Loucy (cell line): ENCODE measurements around the gene TGM5.

Experiments
- H2AFZ ChIP-seq: fragments of 200-600 bp; sonication (generic); 2 replicates; pipeline ENCODE4 v1.6.0; 2016; ENCODE audit warnings: antibody characterized with exemption, mild to moderate bottlenecking, low read length, moderate library complexity
- H3F3A ChIP-seq: fragments of 200-600 bp; 2 replicates; pipeline ENCODE4 v1.6.0; 2016; ENCODE audit warnings: antibody characterized with exemption, low read depth, mild to moderate bottlenecking
- H3K27me3 ChIP-seq: fragments of 200-600 bp; sonication (generic); 2 replicates; pipeline ENCODE4 v1.6.1; 2014; ENCODE audit warnings: low read length, mild to moderate bottlenecking; ENCODE audit not compliant: insufficient read depth, poor library complexity, severe bottlenecking
- H3K36me3 ChIP-seq: fragments of 200-600 bp; sonication (generic); 2 replicates; pipeline ENCODE4 v1.6.1; 2016; ENCODE audit warnings: low read length; ENCODE audit not compliant: insufficient read depth
- H3K4me1 ChIP-seq: fragments of 200-600 bp; sonication (generic); 2 replicates; pipeline ENCODE4 v1.5.1; 2014; ENCODE audit warnings: low read length, mild to moderate bottlenecking; ENCODE audit not compliant: insufficient read depth, poor library complexity, severe bottlenecking
- H3K4me2 ChIP-seq: fragments of 200-600 bp; sonication (generic); 2 replicates; pipeline ENCODE4 v1.6.0; 2014; ENCODE audit warnings: antibody characterized with exemption, low read length, low read depth, mild to moderate bottlenecking; ENCODE audit not compliant: poor library complexity, severe bottlenecking
- H3K4me3 ChIP-seq: fragments of 200-600 bp; sonication (generic); 2 replicates; pipeline ENCODE4 v1.5.1; 2014; ENCODE audit warnings: low read length, mild to moderate bottlenecking, mixed read lengths; ENCODE audit not compliant: poor library complexity, severe bottlenecking
- H3K79me2 ChIP-seq: fragments of 200-600 bp; sonication (generic); 2 replicates; pipeline ENCODE4 v1.6.1; 2014; ENCODE audit warnings: low read length; ENCODE audit not compliant: insufficient read depth
- H3K9ac ChIP-seq: fragments of 200-600 bp; sonication (generic); 2 replicates; pipeline ENCODE4 v1.6.0; 2014; ENCODE audit warnings: mild to moderate bottlenecking, low read depth, low read length, moderate library complexity; ENCODE audit not compliant: poor library complexity, severe bottlenecking
- H3K9me2 ChIP-seq: fragments of 200-600 bp; sonication (generic); replicated peaks from 2 replicates; pipeline ENCODE4 v1.6.1; 2016; ENCODE audit warnings: low read depth, low read length, mixed read lengths
- H3K9me3 ChIP-seq: fragments of 200-600 bp; sonication (generic); 2 replicates; pipeline ENCODE4 v1.6.1; 2014; ENCODE audit warnings: mild to moderate bottlenecking, antibody characterized with exemption, low read length, low read depth; ENCODE audit not compliant: insufficient read depth
- H4K20me1 ChIP-seq: fragments of 200-600 bp; sonication (generic); 2 replicates; pipeline ENCODE4 v1.6.0; 2014; ENCODE audit warnings: antibody characterized with exemption, low read length, mild to moderate bottlenecking; ENCODE audit not compliant: insufficient read depth, poor library complexity, severe bottlenecking
- EZH2phosphoT487 ChIP-seq: fragments of 200-600 bp; IDR thresholded peaks from 2 replicates; pipeline ENCODE4 v1.6.1; 2018; ENCODE audit warnings: antibody characterized with exemption, mild to moderate bottlenecking, moderate library complexity, borderline replicate concordance
- TF ChIP-seq, protein P1 (sequence below): fragments of 200-600 bp; sonication (generic); conservative IDR thresholded peaks from 2 replicates; pipeline ENCODE4 v1.5.1; 2014; ENCODE audit warnings: mild to moderate bottlenecking, antibody characterized with exemption, low read length

The TGM5 gene

DNA sequence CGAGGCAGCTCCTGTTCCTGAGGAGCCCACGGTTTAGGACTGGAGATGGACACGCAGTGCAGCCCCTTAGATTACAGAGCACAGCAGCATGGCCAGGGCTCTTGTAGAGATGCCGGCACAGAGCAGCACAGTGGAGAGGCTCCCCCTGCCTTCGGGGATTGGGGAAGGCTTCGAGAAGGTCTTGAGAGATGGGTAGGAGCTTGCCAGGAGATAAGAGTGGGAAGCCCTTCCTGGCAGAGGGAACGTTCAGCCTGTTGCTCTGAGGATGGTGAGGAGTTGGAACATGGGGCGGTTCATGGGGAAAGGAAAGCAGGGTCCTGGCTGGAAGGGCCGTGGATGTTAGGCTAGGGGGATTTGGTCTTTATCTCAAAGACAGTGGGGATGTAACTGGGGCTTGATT, 55.9 kb downstream of the TGM5 start:
- Histone ChIP-seq H3K79me2 (no peaks in the 10 kb centered on the region), H3K4me3 (no peak overlapping the region), H3K4me2 (no peak overlapping the region), H3K36me3 (no peaks in the 10 kb centered on the region), H3K9me2 (no peaks in the 10 kb centered on the region), H3K9ac (no peak overlapping the region), H3K9me3 (no peaks in the 10 kb centered on the region), H2AFZ (no peak overlapping the region), H4K20me1 (no peaks in the 10 kb centered on the region), H3F3A (no peaks in the 10 kb centered on the region), H3K4me1 (no peaks in the 10 kb centered on the region), H3K27me3 (no peaks in the 10 kb centered on the region)
- no peak for TF ChIP-seq EZH2phosphoT487
- TF ChIP-seq, protein P1, sequence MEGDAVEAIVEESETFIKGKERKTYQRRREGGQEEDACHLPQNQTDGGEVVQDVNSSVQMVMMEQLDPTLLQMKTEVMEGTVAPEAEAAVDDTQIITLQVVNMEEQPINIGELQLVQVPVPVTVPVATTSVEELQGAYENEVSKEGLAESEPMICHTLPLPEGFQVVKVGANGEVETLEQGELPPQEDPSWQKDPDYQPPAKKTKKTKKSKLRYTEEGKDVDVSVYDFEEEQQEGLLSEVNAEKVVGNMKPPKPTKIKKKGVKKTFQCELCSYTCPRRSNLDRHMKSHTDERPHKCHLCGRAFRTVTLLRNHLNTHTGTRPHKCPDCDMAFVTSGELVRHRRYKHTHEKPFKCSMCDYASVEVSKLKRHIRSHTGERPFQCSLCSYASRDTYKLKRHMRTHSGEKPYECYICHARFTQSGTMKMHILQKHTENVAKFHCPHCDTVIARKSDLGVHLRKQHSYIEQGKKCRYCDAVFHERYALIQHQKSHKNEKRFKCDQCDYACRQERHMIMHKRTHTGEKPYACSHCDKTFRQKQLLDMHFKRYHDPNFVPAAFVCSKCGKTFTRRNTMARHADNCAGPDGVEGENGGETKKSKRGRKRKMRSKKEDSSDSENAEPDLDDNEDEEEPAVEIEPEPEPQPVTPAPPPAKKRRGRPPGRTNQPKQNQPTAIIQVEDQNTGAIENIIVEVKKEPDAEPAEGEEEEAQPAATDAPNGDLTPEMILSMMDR, result no peak

DNA sequence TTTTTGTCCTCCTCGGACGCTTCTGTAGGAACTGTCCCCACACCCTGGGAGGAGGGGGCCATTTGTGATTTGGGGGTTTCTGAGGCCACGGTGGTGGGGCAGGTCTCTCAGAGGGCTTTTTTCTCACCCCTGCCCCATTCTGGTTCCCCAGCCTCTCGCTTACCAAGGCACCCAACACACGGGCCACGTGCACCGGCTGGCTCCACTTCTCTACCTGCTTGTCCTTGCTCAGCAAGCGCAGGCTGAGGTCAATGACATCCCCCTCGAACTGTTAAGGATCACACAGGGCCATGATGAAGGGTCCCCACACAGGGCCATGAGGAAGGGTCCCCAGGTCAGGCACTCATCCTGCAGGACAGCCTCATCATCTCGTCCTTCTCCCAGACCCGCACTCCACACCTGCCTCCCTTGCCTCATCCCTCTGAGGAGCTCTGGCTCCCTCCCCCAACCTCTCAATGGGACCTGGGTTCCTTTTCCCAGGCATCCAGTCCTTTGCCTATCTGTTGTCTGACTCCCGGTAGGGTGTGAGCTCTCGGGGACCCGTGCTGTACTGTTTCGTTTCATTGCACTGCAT, 56.5 kb downstream of the TGM5 start:
- Histone ChIP-seq H3K27me3 (no peaks in the 10 kb centered on the region), H3K4me1 (no peaks in the 10 kb centered on the region), H3K4me2 (no peak overlapping the region), H3K9ac (no peak overlapping the region), H3K36me3 (no peaks in the 10 kb centered on the region), H3K79me2 (no peaks in the 10 kb centered on the region), H4K20me1 (no peaks in the 10 kb centered on the region), H3K9me2 (no peaks in the 10 kb centered on the region), H3K4me3 (no peak overlapping the region), H3F3A (no peaks in the 10 kb centered on the region), H2AFZ (no peak overlapping the region), H3K9me3 (no peaks in the 10 kb centered on the region)
- TF ChIP-seq EZH2phosphoT487, result no peak
- TF ChIP-seq, protein P1, result no peak

DNA sequence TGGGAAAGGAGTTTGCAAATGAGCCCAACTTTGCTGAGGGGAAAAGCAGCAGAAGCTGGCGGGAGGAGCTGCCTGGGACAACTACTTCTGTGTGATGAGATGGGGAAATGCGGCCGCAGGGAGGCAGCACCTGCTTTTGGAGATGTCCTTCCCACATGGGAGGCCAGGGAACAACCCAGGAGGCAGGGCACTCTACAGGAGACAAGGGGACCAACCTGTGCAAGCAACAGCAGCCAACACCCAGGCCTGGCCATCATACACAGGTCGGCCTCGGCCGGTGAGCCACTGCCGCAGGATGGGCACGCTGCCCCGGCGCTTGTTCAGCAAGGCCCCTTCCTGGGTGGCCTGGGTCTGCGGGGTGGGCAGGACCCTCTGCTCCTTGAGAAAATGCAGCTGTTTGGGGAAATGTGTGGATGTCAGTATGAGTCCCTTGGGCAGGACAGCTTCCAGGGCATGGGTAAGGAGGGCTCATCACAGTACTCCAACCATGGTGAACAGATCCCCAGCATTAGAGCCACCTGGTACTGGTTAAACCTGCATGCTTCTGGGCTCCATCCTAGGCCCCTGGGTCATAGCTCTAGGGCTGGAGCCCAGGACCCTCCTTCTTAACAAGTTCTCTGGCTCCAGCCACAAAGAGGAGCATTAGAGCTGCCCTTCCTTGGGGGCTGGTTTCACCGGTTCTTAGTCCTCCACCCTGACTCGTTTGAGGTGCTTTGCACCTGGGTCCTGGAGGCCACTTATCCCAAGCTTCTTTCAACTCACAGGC, 57.5 kb downstream of the TGM5 start:
- H3K9me3 ChIP-seq, result no peaks in the 10 kb centered on the region
- H3K9ac ChIP-seq, result no peak overlapping the region
- H3K4me1 ChIP-seq, result peaks cover 3% of the 10 kb centered on the region
- no peak overlapping the region for H3K4me2 ChIP-seq
- no peak overlapping the region for H3K4me3 ChIP-seq
- H2AFZ ChIP-seq, result no peak overlapping the region
- no peaks in the 10 kb centered on the region for H4K20me1 ChIP-seq
- no peaks in the 10 kb centered on the region for H3K36me3 ChIP-seq
- no peaks in the 10 kb centered on the region for H3K27me3 ChIP-seq
- no peaks in the 10 kb centered on the region for H3F3A ChIP-seq
- no peaks in the 10 kb centered on the region for H3K79me2 ChIP-seq
- TF ChIP-seq, protein P1, result no peak
- TF ChIP-seq EZH2phosphoT487, result no peak
- no peaks in the 10 kb centered on the region for H3K9me2 ChIP-seq
